GM19467 (cell line): ENCODE measurements around the gene PCK1.

Experiments
- ATAC-seq: cut with Tn5 transposase; IDR thresholded peaks from one replicate; pipeline ENCODE4 v1.9.1; 2021; ENCODE audit warnings: mild to moderate bottlenecking, moderate library complexity; ENCODE audit not compliant: unreplicated experiment

PCK1 gene

DNA sequence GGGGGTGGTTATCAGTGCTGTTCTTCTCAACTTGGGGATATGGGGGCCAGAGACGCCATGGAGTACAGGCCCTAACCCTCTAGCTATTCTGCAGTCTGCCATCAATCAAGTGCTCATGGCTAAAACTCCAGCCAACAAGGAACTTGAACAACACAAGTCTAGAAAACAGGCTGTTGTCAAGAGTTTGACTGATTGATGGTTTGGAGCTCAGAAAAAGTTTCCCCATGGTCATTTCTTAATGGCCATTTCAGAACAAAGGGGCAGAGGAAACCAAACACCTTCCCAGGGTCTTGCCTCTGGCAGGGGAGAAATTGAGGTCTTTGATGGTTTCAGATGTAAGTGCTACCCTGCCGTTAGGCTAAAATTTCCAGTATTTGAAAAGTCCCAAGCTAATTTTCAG, 15.1 kb downstream of the PCK1 start:
- no peak for ATAC-seq

DNA sequence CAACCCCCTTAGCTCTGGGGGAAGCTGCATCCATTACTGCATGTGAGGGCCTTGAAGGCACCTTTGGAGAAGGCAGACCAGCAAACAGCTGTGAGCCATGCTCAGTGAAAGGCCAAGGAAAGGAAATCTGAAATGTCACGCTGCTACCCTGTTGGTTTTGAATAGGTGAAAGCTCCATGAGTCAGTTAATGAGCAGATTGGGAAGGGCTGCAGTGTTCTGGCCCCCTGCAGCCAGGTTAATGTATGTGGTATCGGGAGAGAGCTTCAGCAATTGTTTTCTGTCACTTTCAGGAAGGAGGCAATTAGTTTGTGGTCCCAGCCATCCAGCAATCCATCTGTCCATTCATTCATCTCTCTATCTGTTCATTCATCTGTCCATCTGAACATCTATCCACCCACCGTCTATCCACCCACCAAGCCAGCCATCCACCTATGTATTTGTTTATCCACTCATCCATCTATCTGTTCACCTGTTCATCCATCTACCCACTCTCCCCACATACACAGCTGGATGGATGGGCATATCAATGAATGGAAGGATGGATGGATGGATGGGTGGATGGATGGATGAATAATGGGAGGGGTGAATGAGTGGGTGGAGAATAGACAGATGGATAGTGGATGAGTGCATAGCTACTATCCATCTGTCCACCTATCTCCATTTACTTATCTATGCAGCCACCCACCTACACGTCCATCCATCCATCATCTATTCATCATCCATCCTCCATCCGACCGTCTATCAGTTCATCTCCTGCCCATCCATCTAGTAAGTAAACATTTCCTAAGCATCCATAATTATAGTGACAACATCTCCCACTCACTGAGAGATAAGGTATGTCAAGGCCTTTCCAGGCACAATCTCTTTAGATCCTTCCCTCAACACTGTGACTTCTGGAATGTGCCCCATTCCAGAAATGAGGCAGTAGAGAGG, 16.0 kb downstream of the PCK1 start:
- no peak for ATAC-seq

DNA sequence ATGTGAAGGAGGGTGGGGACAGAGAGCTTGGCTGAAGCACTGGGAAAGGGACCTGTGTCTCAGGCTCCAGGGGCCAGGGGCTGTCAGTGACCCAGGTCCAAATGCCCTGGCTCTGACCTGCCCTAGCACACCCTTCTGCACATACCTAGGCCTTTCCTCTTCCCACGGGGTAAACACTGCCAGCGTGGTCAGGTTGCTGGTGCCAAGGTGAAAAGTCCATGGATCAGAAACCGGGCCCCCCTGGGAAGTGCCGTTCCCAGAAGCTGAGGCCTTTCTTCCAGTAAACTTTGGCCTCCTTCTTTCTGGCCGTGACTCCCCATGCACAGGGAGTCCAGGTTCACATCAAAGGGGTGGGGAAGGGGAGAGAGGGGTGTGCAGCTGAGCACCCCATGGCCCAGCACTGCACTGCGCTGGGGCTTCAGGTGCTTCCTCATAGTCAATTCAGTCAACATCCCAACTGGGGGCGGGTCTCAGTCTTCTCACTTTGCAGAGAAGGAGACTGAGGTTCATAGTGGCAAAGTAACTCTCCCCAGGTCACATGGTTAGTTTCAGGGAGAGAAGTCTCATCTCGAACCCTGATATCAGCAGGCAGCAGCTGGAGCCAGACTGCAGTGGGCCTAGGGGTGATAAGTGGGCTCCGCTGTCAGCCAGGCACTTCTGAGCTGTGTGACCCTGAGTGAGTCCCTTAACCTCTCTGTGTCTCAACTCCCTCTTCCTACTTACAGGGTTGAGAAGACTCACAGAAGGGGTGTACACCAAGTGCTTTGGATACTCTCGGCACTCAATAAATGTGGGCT, 17.0 kb downstream of the PCK1 start:
- no peak for ATAC-seq

DNA sequence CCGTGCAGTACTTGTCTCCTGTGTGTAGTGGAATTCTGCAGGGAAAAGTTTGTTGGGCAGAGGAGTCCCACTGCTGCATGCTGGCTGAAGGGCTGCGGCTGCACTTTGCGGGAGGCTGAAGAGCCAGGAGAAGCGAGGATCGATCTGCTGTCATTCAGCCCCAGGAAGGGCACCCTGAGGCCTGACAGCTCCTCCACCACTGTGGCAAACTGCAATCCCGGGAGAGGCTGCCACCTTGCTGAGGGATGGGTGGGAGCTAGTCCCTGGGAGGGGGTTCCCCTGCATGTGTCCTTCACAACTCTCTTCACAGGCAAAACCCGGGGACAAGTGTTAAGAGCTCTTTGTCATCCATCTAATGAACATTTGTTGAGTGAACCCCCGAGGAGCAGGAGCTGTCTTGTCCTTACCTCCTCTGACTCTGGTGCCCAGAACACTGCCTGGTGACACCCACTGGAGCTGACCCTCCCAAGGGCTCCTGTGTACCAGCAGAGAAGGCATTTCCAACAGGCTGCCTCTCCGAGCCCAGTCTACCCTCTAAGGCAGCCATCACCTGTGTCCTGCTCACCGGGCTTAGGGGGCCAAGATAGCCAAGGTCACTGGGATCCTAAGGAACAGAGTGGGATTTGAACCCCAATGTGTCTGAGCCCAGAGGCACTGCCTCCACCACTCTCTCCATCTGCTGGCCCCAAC, 17.7 kb downstream of the PCK1 start:
- no peak for ATAC-seq

DNA sequence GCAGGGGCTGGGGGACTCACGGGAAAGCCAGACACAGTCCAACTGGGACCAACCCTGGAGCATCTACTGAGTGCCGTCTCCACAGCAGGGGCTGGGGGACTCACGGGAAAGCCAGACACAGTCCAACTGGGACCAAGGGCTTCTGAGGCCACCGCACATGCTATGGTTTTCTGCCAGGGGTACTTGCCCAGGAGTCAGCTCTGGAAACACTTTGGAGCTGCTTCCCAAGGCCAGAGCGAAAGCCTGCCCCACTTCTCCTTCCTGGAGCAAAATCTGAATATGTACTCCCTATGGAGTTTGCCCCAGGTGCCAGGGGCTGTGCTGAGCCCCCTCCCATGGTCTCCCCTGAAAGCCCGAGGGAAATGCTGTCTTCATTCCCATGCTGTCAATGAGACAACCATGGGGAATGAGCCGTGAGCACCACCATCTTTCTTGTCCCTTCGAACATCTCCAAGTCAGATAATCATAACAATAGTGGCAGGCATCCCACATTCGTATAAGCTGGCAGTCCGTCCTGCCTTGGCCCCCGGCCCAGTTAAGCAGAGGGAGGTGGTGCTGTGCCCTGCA, 18.5 kb downstream of the PCK1 start:
- ATAC-seq, result no peak

DNA sequence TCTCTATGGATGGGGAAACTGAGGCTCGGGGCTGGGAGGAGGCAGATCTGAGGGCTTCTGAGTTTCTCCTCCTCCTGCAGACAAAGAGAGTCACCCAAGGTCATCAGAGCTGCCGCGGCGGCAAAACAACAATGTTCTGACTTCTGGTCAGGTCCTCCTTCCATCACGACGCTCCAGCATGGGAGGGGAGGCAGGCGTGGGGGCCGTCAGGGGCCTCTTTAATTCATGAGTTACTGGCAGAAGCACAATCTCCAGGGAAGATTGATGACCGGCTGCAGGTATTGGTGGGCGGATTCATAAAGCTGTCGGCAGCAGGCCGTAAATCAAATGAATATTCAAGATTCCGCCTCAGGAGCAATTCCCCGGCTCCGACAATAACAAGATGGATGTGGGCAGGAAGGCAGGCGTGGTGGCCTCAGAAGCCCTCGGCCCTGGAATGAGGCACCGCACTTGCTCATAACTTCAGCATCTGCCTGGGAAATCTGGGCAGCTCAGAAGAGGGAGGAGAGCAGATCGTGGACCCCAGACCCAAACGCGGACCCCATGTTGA, 19.1 kb downstream of the PCK1 start:
- ATAC-seq, result no peak

DNA sequence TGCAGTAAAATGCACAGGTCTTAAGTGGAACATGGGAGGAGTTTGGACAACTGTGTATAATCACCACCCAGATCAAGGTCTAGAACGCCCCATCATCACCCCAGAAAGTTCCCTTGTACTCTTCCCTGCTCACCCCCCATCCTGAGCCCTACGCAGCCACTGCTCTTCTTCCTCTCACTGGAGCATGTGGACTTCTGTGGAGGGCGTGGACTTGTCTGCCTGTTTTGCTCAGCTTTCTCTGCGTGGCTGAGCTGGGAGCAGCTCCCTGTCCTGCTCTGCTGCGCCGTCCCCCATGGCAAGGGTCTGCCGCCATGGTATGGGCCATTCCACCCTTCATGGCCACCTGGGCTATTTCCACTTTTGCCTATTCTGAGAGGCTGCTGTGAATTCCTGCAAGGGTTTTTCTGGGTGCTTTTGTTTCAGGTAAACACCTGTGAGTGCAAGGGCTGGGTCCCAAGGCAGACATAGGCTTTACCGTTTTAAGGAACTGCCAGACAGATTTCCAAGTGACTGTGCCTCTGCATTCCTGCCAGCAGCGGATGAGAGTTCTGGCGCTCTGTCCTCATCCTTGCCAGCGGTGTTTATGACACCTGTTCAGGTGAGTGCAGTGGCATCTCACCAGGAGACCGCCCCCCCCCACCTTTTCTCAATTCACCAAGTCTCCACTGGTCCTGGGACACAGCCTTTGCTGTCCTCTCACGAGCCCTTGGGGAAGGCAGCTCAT, 19.7 kb downstream of the PCK1 start:
- ATAC-seq, result no peak

DNA sequence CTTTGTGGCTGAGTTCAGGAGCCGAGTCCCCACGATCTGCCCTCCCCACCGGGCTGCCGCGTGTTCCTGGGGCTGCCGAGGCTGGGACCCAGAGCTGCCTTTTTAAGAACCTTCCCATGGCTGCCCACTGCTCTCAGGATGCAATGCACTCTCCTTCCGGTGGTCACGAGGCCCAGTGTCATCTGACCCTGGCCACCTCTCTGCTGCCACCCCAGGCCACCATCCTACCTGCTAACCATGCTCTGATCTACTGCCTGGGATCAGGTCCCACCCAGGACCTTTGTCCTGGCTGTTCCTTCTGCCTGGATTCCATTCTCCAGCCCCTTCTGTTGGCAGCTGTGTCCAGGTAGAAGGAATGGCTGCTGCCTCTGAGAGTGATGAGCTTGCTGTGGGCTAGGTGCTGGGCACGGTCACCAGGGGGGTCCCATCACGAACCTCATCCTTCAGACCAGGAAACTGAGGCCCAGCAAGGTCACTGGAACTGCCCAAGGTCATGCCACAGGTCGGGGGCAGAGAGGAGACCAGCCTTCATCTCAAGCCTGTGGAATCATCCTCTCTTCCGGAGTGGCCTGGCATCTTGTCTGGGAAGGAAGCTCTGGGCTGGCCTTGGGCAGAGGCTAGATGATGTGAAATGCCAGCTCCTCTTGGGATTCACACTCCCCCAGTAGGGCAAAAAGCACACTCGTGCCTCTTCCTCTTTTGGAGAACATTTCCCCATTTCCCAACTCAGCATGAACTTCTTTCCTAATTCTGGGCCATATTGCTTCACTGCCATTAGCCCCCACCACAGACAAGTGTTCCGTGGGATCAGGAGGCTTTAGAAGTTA, 20.5 kb downstream of the PCK1 start:
- ATAC-seq, result no peak

DNA sequence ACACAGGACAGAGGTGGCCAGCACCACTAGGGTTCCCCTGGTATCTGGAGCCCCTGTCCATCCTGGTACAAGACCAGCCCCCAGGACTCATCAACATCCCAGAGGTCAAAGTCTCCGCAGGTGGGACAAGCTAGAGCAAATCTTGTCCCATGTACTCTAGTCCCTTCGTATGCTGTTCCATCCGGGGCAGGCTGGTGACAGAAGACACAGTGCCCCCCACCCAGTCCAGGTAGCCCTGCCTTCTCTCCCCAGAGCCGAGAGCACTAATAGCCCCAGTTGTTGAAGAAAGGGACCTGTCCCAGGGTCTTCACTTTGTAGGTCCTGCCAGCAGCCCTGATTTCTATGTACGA, 21.1 kb downstream of the PCK1 start:
- ATAC-seq, result no peak

DNA sequence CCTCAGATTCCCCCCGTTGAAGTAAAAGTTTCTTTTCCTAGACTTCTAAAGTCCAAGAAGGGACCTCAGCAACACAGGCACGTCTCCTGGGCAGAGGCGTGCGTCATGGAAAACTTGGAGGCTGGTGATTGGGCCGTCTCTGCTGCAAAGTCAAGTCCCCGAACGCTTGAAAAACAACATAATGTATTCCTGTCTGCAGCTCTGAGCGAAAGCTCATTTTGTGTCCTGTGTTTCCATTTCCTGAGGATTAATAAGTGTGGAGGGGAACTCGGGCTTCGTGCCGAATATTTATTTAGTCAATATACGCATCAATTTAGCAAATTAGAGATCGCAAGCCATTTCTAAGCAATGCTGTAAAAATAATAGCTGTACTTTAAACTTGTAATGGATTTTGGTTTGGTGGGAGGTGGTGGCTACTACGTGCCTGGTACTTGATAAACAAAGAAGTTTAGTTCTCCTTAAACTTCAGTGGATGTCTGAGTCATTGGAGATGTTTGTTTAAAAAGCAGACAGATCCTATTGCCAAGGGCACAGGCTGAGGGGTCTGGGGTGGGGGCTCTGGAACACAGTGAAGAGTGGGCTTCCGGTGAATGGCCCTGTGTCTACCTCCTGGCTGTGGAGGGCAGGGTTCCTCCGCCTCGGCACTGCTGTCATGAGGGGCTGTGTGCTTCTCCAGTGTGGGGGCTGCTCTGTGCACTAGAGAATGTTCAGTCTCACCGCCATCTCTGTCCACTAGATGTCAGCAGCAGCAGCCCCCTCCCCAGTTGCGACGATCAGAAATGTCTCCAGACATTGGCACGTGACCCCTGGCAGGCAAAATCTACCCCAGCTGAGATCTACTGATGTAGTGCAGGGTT, 21.8 kb downstream of the PCK1 start:
- no peak for ATAC-seq

DNA sequence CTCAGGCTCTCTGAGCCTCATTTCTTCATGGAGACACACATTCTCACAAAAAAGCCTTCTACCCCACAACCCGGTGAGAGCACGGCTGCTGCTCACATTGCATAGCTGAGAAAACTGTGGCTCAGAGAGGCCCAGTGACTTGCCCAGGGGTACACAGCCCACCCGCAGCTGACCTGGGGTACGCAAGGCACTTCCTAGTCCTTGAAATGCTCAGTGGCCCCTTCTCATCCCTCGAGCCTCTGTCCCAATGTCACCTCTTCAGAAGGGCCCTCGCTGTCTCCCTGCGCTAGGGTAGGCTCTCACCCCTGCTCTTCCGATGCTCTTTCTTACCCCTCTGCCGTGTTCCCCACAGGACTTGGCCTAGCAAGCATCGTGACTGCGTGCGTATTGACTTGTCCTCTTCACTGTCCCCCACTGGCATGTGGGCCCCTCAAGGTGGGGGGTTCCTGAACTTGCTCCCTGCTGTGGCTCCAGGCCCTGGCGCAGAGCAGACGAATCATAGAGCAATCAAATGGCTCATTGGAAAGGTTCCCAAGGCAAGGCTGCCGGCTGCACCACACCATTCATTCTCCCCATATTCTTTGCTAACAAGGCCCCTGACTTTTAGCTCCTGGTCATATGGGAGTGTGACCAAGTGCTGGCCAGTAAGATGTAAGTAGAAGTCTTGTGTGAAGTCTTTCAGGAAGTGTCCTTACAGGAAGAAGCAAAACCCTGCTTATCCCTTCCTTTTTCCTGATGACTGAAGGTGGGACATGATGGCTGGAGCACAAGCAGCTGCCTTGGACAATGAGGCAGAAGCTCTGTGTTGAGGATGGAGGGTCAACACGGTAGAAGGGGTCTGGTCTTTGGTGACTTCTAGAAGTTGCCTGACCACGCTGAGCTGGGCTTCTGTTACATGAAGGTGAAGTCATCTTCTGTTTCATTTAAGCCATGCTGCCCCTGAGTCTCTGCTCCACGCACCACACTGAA, 22.7 kb downstream of the PCK1 start:
- no peak for ATAC-seq

DNA sequence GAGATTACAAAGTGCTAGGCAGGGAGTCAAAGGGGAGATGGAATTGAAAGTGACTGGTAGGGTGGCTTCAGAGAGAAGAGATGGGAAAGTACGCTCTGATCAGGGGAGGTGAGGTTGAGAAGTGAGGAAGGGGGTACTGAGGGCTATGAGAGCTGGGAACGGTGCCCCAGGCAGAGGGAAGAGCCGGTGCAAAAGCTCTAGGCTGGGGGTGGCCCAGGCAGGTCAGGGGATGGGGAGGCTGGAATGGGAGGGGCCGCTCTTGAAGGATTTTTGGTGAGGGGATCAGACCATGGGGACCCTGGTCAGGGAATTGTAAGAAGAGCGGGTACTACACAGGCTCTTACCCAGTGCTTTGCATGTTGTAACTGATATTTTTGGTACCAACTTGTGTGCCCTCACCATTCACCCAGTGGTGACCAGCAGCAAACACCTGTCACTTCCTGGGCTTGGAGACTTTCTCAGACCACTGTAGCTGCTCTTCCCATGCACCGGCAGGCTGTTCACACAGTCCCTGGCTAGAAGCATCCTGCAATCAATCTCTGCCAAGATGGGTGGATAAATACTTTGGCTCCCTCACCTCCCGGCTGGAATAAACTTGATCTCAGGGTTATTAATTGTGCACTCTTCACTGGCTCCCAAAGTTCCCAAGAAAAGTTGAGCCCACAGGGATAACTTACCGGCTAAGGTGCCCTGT, 24.0 kb downstream of the PCK1 start:
- no peak for ATAC-seq

DNA sequence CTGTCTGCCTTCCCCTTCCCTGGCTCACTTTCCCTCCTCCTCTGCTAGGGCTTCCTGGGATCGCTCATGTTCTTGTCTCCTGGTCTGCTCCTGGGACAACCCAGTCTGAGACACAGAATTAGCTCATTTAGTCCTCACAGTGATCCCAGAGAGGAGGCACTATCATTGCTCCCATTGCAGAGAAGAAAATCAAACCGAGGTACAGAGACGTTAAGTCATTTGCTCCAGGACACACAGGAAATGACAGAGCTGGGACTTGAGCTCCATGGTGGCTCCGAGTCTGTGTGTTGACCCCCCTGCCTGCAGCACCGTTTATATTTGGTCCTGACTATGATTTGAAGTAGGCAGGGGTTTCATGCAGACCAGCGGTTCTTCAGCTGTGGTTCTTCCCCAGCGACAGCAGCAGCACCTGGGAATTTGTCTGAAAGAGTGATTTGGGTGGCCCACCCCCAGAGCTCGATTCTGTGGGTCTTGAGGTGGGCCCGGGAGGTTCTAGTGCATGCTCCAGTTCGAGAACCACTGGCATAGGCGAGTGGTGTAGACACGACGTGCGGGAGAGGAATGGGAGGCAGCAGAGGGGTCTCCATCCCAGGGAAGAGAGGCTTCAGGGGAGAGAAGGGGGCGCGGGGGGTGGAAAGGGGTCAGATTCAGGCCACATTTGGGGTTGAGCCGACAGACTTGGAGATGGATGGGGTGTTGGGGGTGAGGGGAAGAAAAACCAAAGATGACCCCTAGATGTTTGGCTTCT, 24.7 kb downstream of the PCK1 start:
- no peak for ATAC-seq

DNA sequence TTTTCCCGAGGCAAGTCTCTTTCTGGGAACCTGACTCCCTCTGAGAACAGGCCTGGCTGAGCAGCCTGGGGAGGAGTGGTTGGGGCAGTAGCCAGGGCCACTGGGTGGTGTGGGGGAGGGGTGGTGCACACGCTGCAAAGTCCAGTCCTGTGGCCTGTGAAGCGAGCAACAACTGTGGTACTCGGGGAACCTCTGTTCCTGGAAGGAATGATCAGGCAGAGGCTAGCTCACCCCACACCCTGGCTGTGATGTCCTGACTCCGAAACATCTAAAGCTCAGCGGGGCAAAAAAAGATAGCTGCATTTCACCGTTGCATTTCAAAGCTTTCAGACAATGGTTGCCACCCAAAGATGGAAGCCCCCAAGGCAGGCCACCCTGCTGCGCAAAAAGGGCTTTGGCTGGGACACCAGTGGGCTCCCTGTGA, 25.5 kb downstream of the PCK1 start:
- ATAC-seq, result no peak

DNA sequence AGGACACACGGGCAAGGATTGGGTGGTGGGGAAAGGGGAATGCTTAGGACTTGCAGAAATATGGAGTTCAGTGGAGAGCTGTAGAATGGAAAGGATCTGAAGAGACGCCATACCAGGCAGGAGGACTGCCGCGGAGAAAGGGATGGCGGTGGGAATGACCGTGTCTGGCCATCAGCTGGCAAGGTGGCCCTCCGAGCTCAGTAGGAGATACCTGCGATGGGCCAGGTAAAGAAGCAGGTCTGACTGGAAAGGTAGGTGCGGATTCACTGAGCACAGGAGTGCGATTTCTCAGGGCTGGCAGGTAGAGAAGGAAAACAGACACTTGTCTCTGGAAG, 26.0 kb downstream of the PCK1 start:
- ATAC-seq, result no peak
